Stimulated activated CD4-positive, alpha-beta T cell treated with anti-CD3 and anti-CD28 coated beads, Interleukin-4, amount 100 ng/mL, for 24 hours (primary cell): ENCODE results near the gene CRIM1.
A peak's percentile ranks its signal among the peaks of the same experiment; 100 is the strongest.

ENCODE experiments used
- DNase-seq: peaks from one replicate; pipeline ENCODE4 v3.0.0-alpha.2; 2020

Gene CRIM1

DNA sequence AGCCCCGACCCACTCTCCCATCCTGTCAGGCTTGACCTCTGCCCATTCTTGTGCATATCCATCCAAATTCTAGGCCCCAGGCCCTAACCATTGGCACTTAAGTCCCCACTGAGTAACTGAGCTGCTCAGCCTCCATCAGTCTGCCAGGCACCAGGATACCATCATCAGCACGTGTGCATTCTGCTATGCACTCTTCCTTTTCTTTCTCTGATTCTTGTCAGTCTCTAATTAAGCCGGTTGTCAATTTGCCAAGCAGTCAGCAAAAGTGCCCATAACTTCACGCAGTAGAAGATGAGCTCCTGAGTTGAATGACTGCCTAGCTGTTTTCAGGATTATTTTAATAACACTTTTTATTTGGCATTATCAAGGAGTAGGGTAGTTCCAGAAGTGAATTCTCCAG is 135.2 kb downstream of the CRIM1 start:
- DNase-seq = no peak

GRCh38 chr2:36492216-36492945 is 136.8 kb downstream of the CRIM1 start:
- DNase-seq = no peak

DNA sequence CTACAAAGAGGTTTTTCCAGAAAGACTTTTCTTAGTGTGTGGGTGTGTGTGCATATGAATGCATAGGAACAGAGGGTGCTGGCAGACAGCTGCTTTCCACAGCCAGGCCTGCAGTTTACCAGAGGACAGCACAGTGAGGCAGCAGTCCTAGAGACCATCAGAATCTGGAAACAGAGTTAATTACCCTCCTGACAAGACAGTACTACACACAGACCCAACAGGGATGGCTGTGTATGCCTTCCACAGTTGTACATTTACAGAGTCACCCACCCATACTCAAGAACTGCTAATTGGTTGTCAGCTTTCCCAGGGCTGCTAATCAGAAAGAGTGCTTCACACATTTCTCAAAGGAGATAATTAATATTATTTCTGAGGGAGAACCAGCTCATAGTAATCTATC is 137.7 kb downstream of the CRIM1 start:
- no peak for DNase-seq

DNA sequence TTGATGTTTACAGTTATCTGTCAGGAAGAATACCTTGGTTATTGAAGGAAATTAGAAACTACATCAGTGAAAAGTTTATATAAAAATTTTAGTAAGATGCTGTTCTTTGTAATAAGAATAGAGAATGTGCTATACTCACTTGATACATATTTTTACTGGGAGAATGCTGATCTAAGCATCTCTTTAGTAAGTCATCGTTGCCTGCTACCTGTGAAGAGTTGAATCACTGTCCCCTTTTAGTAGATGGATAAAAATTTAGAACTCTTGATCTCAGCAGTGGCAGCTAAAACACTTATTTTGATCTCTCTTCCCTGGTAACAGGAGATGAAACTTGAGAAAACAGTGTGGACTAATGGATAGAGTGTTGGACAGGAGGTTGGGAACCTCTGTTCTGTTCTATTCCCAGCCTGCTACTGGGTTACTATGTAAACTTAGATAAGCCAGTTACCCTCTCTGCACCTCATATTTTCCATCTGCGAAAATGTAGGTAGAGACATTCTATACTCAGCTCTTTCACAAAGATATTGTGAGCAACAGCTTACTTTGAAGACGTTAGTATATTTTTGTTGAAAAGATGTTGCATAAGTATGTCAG is 142.1 kb downstream of the CRIM1 start:
- no peak for DNase-seq

DNA sequence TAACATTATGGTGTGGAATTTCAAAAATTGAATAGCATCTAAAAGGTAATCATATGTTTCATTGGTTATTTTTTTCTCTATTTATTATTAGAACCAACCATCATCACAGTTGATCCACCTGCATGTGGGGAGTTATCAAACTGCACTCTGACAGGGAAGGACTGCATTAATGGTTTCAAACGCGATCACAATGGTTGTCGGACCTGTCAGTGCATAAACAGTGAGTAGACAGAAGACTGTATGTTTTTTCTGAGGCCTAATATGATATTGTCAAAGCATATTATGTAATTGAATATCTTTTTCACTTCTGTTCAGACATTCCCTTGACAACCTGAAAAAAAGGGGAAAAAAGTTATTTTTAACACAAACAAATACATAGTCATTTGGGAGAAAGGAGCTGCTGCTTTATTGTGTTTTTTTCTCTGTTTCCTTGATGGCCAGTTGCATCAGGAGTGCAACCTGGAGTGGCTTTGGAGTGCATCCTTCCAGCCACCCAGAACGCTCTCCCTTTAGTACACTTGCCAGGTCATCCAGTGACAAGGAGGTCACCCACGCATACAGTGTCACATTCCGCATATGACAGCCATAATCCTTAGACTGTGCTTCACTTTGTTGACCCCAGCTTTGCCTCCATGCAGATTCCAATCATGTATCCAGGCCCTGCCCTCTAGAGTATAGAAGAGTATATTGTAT is 143.7 kb downstream of the CRIM1 start:
- no peak for DNase-seq

GRCh38 chr2:36500072-36500471 is 144.5 kb downstream of the CRIM1 start:
- no peak for DNase-seq

DNA sequence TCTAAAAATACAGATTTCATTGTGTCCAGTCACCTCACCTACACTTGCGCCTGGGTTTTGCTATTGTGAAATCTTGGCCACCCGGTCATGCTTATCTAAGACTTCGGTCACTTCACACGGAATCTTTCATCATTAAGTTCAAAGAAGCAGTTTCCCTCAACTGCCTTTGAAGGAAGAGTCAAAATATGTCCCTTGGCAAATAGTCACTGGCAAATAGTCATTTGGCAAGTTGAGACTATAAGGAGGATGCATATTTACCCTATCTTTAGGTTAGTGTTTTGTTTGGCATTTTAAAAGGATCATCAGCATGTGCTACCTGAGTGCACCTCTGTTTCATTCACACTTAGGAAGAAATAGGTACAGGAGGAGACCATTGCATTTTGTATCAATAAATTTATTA is 146.5 kb downstream of the CRIM1 start:
- DNase-seq = no peak

DNA sequence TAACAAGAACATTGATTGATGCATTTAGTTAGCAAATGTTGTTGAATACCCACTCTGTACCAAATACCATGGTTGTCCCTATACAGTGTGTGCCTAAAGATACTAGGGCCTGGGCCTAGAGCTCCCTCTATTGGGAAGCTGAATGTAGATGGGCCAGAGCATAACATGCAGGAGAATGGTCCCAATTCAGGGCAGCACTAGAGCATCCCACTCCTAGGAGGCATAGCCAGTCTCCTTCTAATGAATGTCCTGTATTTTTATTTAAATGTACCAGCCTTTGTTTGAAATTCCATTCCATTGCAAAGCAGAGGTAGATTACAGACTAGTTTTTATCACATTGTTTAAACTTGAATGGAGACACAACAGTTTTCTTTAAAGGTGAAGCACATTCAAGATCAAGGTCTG is 151.8 kb downstream of the CRIM1 start:
- DNase-seq = peak; percentile 29

GRCh38 chr2:36509075-36509474 is 153.5 kb downstream of the CRIM1 start:
- DNase-seq = no peak

GRCh38 chr2:36511858-36512603 is 156.5 kb downstream of the CRIM1 start:
- no peak for DNase-seq

DNA sequence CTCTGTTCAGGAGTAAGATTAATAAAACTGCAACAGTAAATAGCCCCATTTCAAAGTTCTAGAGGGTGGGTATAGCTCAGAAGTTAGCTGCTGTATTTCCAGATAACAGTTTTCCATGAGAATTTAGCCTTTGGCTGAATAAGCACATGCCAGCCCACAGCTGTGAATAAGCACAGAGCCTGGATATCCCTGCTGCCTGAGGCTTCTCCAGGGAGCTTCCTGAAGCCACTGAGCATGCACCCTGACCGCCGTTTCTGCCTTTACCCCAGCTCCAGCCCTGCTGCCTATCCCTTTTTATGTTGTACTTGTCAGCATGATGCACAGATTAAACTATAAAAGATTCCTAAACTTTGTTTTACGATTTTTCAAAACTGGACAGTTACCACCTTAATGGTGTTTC is 157.1 kb downstream of the CRIM1 start:
- DNase-seq = no peak

GRCh38 chr2:36513661-36514060 is 158.1 kb downstream of the CRIM1 start:
- DNase-seq = no peak

- DNase-seq = no peak
Observed at GRCh38 chr2:36515538-36515937, 160.0 kb downstream of the CRIM1 start.

GRCh38 chr2:36516136-36516870 is 160.7 kb downstream of the CRIM1 start:
- no peak for DNase-seq

DNA sequence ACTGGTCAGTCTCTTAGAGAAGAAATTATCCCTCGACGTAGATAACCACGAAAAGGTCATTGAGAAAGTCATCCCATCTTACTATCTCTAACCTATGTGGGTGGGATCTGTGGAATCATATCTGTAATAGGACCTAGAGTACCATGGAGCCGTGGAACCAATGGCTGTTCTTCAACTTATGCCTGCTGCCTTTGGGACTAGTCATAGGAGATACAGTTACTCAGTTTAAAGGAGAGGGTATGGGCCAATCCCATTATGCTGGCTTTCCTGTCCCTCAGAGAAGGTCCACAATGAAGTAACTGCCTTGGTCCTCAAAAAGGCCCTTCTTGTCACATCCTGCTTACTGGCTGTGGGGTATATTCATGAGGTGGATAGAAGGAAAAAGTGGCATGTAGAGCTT is 164.9 kb downstream of the CRIM1 start:
- DNase-seq = no peak

- no peak for DNase-seq
Observed at GRCh38 chr2:36523153-36523552, 167.6 kb downstream of the CRIM1 start.

GRCh38 chr2:36525245-36525644 is 169.7 kb downstream of the CRIM1 start:
- no peak for DNase-seq

GRCh38 chr2:36526226-36526625 is 170.6 kb downstream of the CRIM1 start:
- DNase-seq = no peak

GRCh38 chr2:36528274-36528673 is 172.7 kb downstream of the CRIM1 start:
- no peak for DNase-seq

GRCh38 chr2:36528766-36529392 is 173.3 kb downstream of the CRIM1 start:
- no peak for DNase-seq

DNA sequence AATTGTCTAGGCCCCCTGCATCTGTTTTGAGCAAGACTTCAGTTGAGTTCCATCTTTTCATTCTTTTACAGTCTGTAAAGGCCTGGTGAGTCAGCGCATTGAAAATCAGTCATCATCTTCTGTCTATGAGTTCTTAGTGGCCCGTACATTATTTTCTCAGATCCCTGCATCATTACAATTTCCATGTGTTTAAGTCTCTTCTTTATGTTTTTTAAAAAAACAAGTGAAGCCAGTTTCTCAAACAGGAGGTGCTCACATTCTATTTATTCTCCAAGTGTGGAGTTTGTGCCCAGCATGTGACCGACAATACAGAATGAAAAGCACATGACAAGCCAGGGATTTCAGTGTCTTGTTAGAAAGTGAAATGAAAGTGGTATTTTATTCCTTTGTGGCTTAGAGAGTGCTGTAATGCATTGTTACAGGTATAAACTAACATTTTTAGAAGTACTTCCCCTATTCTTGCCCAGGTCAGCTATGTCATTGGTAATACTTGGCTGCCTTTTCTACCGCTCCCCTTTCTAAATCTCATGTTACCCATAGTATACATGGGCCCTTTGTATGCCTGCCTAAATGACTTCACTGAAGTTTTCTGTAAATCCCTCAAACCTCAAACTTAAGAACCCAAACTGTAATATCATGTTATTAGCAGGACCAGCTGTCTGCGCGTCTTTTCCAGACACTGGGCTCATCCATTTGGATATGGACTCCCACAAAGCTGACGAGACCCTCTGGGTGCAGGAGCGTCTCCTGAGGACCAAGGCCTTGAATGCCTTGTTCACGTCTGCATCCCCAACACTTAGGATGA is 174.8 kb downstream of the CRIM1 start:
- DNase-seq = no peak

GRCh38 chr2:36530983-36531354 is 175.4 kb downstream of the CRIM1 start:
- no peak for DNase-seq
